Measurements from ENCODE around the gene RALGPS1.

Gene RALGPS1

GRCh38 chr9:126927419-126927818 lies 12.8 kb downstream of the RALGPS1 start:
- TF ChIP-seq, protein P1, sequence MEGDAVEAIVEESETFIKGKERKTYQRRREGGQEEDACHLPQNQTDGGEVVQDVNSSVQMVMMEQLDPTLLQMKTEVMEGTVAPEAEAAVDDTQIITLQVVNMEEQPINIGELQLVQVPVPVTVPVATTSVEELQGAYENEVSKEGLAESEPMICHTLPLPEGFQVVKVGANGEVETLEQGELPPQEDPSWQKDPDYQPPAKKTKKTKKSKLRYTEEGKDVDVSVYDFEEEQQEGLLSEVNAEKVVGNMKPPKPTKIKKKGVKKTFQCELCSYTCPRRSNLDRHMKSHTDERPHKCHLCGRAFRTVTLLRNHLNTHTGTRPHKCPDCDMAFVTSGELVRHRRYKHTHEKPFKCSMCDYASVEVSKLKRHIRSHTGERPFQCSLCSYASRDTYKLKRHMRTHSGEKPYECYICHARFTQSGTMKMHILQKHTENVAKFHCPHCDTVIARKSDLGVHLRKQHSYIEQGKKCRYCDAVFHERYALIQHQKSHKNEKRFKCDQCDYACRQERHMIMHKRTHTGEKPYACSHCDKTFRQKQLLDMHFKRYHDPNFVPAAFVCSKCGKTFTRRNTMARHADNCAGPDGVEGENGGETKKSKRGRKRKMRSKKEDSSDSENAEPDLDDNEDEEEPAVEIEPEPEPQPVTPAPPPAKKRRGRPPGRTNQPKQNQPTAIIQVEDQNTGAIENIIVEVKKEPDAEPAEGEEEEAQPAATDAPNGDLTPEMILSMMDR (conservative IDR thresholded peaks at IDR 0.05): no peak
- TF ChIP-seq ZFX (IDR thresholded peaks at IDR 0.05): no peak
- H3K27ac ChIP-seq: no peak overlapping the region

DNA sequence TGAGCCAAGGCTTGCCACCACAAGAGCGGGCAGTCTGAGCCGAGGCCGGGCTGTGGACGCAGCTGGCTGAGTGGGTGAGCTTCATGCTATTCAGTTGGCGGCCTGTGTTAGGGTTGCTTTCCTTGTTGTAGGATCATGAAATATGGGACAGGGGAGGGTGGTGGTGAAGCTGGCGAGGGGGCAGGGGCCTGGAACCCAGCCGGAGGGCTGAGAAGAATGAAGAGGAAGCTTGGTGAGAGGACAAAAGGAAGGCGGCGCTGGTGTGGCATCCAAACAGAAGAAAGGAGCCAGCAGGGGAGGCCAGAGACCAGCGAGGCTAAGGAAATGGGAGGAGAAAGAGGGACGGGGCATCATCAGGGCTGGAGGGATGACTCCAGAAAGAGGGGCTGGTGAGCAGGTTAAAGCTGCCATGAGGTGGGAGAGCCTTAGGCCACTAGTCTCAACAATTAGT lies 18.3 kb downstream of the RALGPS1 start:
- TF ChIP-seq ZFX (IDR thresholded peaks at IDR 0.05): no peak
- TF ChIP-seq, protein P1 (conservative IDR thresholded peaks at IDR 0.05): no peak
- H3K27ac ChIP-seq: no peak overlapping the region

- H3K27ac ChIP-seq: no peak overlapping the region
- TF ChIP-seq, protein P1 (conservative IDR thresholded peaks at IDR 0.05): no peak; the same call in 1 of the 2 replicates
- TF ChIP-seq ZFX (IDR thresholded peaks at IDR 0.05): no peak
These were observed 18.9 kb downstream of the RALGPS1 start for GRCh38 chr9:126933334-126933980.

DNA sequence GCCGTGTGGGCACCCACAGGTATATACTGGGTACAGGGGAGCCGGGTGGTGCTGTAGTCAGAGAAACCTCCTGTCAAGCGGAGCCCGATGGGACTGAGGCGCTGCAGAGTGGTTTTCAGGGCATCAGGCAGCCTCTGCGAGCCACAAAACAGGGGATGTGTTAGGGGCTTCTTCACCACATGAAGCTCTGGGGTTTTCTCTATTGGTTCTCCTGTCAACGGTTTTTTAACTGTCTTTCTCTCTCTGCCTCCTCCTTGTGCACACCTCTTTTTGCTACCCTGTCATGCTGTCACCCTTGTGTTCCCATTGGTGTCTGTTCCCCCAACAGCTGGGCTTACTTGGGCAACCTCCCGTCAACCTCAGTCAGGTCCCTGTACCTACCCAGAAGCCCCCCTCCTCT lies 19.9 kb downstream of the RALGPS1 start:
- TF ChIP-seq, protein P1 (conservative IDR thresholded peaks at IDR 0.05): no peak
- no peak for TF ChIP-seq ZFX (IDR thresholded peaks at IDR 0.05)
- H3K27ac ChIP-seq: no peak overlapping the region

DNA sequence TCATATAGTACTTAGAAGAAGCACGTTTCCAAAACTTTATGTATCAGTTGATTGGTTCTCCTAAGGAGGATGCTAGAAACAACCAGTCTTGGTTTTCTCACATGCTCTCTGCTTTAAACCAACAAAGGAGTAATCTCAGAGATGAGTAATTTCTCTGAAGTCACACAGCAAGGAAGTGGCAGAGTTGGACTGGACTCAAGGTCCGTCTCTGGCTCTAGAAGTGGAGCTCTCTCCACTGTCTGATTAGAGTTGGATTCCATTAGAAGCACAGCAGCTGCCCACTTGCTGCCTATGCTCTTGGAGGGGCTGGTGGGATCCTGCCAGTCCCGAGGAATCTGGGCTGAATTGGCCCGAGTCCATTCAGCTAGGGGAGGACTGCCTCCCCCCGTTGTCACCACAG lies 21.0 kb downstream of the RALGPS1 start:
- H3K27ac ChIP-seq: no peak overlapping the region
- TF ChIP-seq, protein P1 (conservative IDR thresholded peaks at IDR 0.05): no peak
- TF ChIP-seq ZFX (IDR thresholded peaks at IDR 0.05): no peak

GRCh38 chr9:126937444-126937843 lies 22.9 kb downstream of the RALGPS1 start:
- no peak overlapping the region for H3K27ac ChIP-seq
- TF ChIP-seq, protein P1 (conservative IDR thresholded peaks at IDR 0.05): no peak
- no peak for TF ChIP-seq ZFX (IDR thresholded peaks at IDR 0.05)

- TF ChIP-seq ZFX (IDR thresholded peaks at IDR 0.05): no peak
- no peak overlapping the region for H3K27ac ChIP-seq
These were observed 23.7 kb downstream of the RALGPS1 start for GRCh38 chr9:126938327-126938726.

- H3K27ac ChIP-seq: no peak overlapping the region
- no peak for TF ChIP-seq ZFX (IDR thresholded peaks at IDR 0.05)
- TF ChIP-seq, protein P1 (conservative IDR thresholded peaks at IDR 0.05): no peak
These were observed 25.2 kb downstream of the RALGPS1 start for GRCh38 chr9:126939821-126940221.
